SU-DHL-6 (cell line): Measurements from ENCODE around the gene MPLKIP.

Source experiments
- CTCF ChIP-seq: fragments of 200-600 bp; sonication (generic); IDR thresholded peaks from one replicate; pipeline ENCODE4 v1.5.1; 2017; ENCODE audit warnings: antibody characterized with exemption, mild to moderate bottlenecking, low read length, moderate library complexity; ENCODE audit not compliant: insufficient read depth, poor library complexity, severe bottlenecking
- EZH2phosphoT487 ChIP-seq: fragments of 200-600 bp; sonication (generic), shearing (Covaris generic); conservative IDR thresholded peaks from 2 replicates; pipeline ENCODE4 v1.6.1; 2018; ENCODE audit warnings: mild to moderate bottlenecking, antibody characterized with exemption, low read length, moderate library complexity, mixed read lengths

- TF ChIP-seq CTCF (no peak), EZH2phosphoT487 (no peak)
Measured at GRCh38 chr7:40101201-40101600, 33.2 kb downstream of the MPLKIP start.
